Right lobe of liver (tissue), 6 donors: ENCODE measurements around the gene RAB42. TPM values are rescaled to one million over a fixed set of nuclear protein-coding genes. Genes with fewer than 3 reads are reported as not detected.

Experiments
- ATAC-seq, 4 donors: fragments of 200-7000 bp; cut with Tn5 transposase; one replicate each; pipeline ENCODE4 v1.9.1; 2020; ENCODE audit warnings: mild to moderate bottlenecking in 4 of 4, moderate library complexity in 4 of 4
- DNase-seq, 3 donors: peaks; one replicate each; pipeline ENCODE4 v3.0.0-alpha.2; 2020
- H3K27ac ChIP-seq, 3 donors: fragments of 200-600 bp; one replicate each; pipeline ENCODE4 v1.8.0; 2022
- H3K27me3 ChIP-seq, 2 donors: fragments of 200-600 bp; one replicate each; pipeline ENCODE4 v1.8.0; 2022
- H3K36me3 ChIP-seq, 4 donors: fragments of 200-600 bp; sonication (generic) in 1 of 4; one replicate each; pipeline versions ENCODE4 v1.5.1 to v1.8.0; 2017 to 2022; ENCODE audit warnings: control low read depth in 1 of 4
- H3K4me1 ChIP-seq, 4 donors: fragments of 200-600 bp; sonication (generic) in 1 of 4; one replicate each; pipeline versions ENCODE4 v1.5.1 to v1.8.0; 2017 to 2022; ENCODE audit warnings: control low read depth in 1 of 4
- H3K4me3 ChIP-seq, 3 donors: fragments of 200-600 bp; one replicate each; pipeline ENCODE4 v1.8.0; 2022
- H3K9me3 ChIP-seq, 4 donors: fragments of 200-600 bp; sonication (generic) in 1 of 4; one replicate each; pipeline versions ENCODE4 v1.5.1 to v1.8.0; 2017 to 2022; ENCODE audit warnings: control low read depth in 1 of 4
- POLR2A ChIP-seq: fragments of 450-650 bp; IDR thresholded peaks from one replicate; pipeline ENCODE4 v1.6.1; 2017; ENCODE audit warnings: antibody characterized with exemption, mild to moderate bottlenecking
- WGBS: methylation state at CpG from one replicate; pipeline ENCODE4 v1.1.6; 2018; ENCODE audit warnings: low coverage, low lambda C conversion rate; ENCODE audit not compliant: insufficient coverage; ENCODE audit errors: missing lambda C conversion rate; 5-methylcytosine and 5-hydroxymethylcytosine counted together
- intact Hi-C, 2 donors: fragments of 100-400 bp; cut with DNase I; formaldehyde crosslinking; loops; one replicate each; pipeline versions ENCODE4 v1.11.2 to v1.14.1; 2022
- total RNA-seq, 6 experiments: library from RNA; depleted of rRNA in 2 of 6; stranded (reverse); fragments of >200 nt in 2 of 6; fragmentation: NEBNext Ultra II Directional in 3 of 6; extraction: Animal tissue kit (Norgen Biotek cat#: 25700) in 3 of 6; gene quantifications; one replicate each; pipeline versions ENCODE4 v1.1.0 to v1.2.4, GENCODE V29; 2016 to 2023
- TF ChIP-seq, protein P1 (sequence below), 4 donors: fragments of 200-600 bp in 3 of 4; fragments of 450-650 bp in 1 of 4; IDR thresholded peaks; one replicate each; pipeline versions ENCODE4 v1.5.1 to v1.8.0; 2016 to 2022; ENCODE audit warnings: antibody characterized with exemption in 4 of 4, mild to moderate bottlenecking in 2 of 4
- donor health status: DM: no; HTN: yes; CAD: no.
- donor health status: DM: no; HTN: no; CAD: no.
- donor health status: DM: no; HTN: no; CAD: no.
- donor health status: DM: no; HTN: yes; CAD: no.
- donor health status: DM: no; HTN: yes; CAD: no.

Gene RAB42
- total RNA-seq, 6 experiments from 2014 or later: 0.28 to 12.0 (median 1.2) TPM

DNA sequence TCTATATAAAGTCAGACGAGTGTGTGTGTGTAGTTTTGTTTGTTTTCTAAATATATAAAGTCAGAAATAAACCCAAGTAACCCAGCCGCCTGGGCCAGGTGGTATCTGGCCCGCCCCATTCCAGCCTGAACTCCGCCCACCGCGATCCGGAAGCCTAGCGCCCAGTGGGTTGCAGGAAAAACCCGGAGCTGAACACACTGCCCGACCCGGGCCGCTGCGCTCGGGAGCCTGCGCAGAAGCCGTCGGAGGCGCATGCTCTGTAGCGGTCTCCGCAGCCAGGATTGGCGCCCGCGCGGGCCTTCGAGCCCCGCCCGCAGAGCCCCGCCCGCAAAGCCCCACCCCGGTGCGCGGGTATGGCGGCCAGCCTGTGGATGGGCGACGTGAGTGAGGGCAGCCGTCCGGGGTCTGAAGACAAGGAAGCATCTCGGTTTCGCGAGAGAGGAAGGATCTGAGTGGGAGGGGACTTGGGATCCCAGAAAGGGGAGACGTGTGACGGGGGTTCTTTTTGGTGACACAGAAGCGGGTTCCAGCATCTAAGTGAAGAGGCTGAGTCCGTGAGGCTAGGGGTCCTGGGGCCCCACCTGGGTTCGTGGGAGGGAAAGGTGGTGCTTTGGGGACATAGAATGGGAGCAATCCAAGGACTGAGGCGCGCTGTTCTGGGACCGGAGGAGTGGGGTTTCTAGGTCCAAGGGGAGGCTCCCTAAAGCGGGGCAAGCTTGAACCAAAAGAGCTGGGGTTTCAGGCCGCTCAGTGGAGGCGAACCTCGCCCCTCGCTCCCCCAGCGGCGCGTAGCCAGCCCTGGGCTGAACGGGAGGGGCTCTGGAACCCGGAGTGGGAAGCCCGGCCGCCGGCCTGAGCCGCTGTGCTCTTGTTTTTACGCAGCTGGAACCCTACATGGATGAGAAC, 39.1 kb upstream of the RAB42 start, which contains the start of gene TRNAU1AP:
TRNAU1AP (plus strand) TSS at position 328 of the 906 bp plus-strand sequence; CDS start at position 354, 26 bp downstream.
- Histone ChIP-seq H3K4me1 (no peaks in the 10 kb centered on the region), H3K36me3 (peaks cover 0 to 12% (median 0%) of the 10 kb centered on the region in 4 donors), H3K4me3 (peak within 1 kb of the TSS; percentile 74 to 89 (median 77)), H3K9me3 (no peaks in the 10 kb centered on the region), H3K27ac (peak within 1 kb of the TSS; percentile 65 to 81 (median 66)), H3K27me3 (no peaks in the 10 kb centered on the region)
- 2% methylated on average over 20 of the region's 63 CpGs for WGBS
- TF ChIP-seq, protein P1, sequence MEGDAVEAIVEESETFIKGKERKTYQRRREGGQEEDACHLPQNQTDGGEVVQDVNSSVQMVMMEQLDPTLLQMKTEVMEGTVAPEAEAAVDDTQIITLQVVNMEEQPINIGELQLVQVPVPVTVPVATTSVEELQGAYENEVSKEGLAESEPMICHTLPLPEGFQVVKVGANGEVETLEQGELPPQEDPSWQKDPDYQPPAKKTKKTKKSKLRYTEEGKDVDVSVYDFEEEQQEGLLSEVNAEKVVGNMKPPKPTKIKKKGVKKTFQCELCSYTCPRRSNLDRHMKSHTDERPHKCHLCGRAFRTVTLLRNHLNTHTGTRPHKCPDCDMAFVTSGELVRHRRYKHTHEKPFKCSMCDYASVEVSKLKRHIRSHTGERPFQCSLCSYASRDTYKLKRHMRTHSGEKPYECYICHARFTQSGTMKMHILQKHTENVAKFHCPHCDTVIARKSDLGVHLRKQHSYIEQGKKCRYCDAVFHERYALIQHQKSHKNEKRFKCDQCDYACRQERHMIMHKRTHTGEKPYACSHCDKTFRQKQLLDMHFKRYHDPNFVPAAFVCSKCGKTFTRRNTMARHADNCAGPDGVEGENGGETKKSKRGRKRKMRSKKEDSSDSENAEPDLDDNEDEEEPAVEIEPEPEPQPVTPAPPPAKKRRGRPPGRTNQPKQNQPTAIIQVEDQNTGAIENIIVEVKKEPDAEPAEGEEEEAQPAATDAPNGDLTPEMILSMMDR (IDR thresholded peaks at IDR 0.05): no peak
- TF ChIP-seq POLR2A: peak; percentile 47
- intact Hi-C loops: no loop called here
- ATAC-seq (peak; percentile 98 to 99 (median 99)), DNase-seq (peak; percentile 96 to 97 (median 97))

DNA sequence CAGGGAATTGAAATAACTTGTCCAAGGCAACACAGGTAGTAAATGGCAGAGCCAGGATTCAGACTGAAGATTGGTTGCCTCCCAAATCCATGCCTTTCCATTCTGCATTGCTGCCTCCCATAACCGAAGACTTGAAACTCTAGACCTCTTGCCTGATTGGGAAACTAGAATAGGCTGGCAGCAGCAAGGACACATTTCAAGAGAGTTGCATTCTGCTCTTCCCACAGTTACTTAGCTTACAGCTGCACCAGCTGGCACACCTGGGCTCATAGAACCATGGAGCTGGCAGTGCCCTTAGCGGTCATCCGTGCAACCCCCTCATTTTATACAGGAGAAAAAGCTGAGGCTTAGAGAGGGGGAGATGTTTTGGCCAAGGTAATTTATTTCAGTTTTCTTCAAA, 31.2 kb upstream of the RAB42 start:
- peaks cover 0 to 81% (median 15%) of the 10 kb centered on the region in 4 donors for H3K36me3 ChIP-seq
- no peaks in the 10 kb centered on the region for H3K27me3 ChIP-seq
- H3K27ac ChIP-seq: no peak overlapping the region
- intact Hi-C loops: no loop called here
- H3K4me1 ChIP-seq: no peaks in the 10 kb centered on the region
- H3K9me3 ChIP-seq: no peaks in the 10 kb centered on the region
- ATAC-seq: no peak
- DNase-seq: no peak
- no peak for TF ChIP-seq POLR2A
- TF ChIP-seq, protein P1 (IDR thresholded peaks at IDR 0.05): no peak
- no peak overlapping the region for H3K4me3 ChIP-seq
- 100% methylated on average over 1 of the region's 3 CpGs for WGBS

DNA sequence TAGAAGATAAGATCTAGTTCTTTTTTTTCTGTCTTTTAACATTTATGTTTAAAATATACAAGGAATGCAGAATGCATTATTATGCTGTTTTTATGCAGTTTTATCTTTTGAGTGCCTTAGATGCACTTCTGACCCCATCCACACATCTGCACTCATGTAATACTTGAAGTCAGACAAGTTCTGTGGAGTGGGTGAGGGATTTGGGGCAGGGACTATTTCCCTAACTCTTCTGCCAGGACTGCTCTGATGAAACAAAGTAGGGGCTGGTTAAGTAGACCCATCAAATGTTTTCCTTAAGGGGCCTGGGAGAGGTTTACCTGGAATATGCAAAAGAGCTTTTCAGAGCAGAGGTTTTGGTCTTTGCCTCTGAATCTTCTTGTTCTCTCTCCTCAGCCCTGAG, 27.8 kb upstream of the RAB42 start:
- Histone ChIP-seq H3K36me3 (peaks cover 0 to 78% (median 18%) of the 10 kb centered on the region in 4 donors), H3K4me3 (no peak overlapping the region), H3K27me3 (no peaks in the 10 kb centered on the region), H3K27ac (no peak overlapping the region), H3K4me1 (no peaks in the 10 kb centered on the region), H3K9me3 (no peaks in the 10 kb centered on the region)
- intact Hi-C loops: no loop called here
- ATAC-seq (no peak), DNase-seq (no peak)
- TF ChIP-seq POLR2A: no peak
- TF ChIP-seq, protein P1 (IDR thresholded peaks at IDR 0.05): no peak

DNA sequence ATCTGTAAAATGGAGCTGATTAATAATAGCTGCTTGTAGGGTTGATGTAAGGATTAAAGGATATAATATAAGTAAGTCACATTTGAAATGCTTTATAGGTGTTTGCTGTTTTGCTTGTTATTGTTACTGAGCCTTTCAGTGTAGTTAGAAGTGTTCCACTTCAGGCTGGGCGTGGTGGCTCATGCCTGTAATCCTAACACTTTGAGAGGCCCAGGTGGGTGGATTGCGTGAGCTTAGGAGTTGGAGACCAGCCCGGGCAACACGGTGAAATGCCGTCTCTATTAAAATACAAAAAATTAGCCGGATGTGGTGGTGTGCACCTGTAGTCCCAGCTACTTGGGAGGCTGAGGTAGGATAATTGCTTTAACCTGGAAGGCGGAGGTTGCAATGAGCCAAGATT, 27.0 kb upstream of the RAB42 start:
- DNase-seq: no peak
- peaks cover 0 to 71% (median 18%) of the 10 kb centered on the region in 4 donors for H3K36me3 ChIP-seq

More for the DNA sequence above, 27.0 kb upstream of the RAB42 start:
- Histone ChIP-seq H3K27ac (no peak overlapping the region), H3K9me3 (no peaks in the 10 kb centered on the region), H3K4me1 (no peaks in the 10 kb centered on the region), H3K27me3 (no peaks in the 10 kb centered on the region), H3K4me3 (no peak overlapping the region)
- intact Hi-C loops: no loop called here
- 100% methylated on average over 4 of the region's 7 CpGs for WGBS
- ATAC-seq: no peak
- no peak for TF ChIP-seq POLR2A
- TF ChIP-seq, protein P1 (IDR thresholded peaks at IDR 0.05): no peak
